OCI-LY1 (cell line): Measurements from ENCODE around the gene PASD1.

Experiments
- EZH2 ChIP-seq: fragments of 200-600 bp; sonication (generic), shearing (Covaris generic); IDR thresholded peaks from 2 replicates; pipeline ENCODE4 v1.8.0; 2017; ENCODE audit warnings: borderline replicate concordance, mixed run types, mild to moderate bottlenecking, antibody characterized with exemption, low read length, moderate library complexity, mixed read lengths
- TF ChIP-seq, protein P1 (sequence below): fragments of 200-600 bp; sonication (generic), shearing (Covaris generic); IDR thresholded peaks from 2 replicates; pipeline ENCODE4 v1.5.1; 2017; ENCODE audit warnings: mild to moderate bottlenecking, antibody characterized with exemption, low read length, moderate library complexity, mixed read lengths

DNA sequence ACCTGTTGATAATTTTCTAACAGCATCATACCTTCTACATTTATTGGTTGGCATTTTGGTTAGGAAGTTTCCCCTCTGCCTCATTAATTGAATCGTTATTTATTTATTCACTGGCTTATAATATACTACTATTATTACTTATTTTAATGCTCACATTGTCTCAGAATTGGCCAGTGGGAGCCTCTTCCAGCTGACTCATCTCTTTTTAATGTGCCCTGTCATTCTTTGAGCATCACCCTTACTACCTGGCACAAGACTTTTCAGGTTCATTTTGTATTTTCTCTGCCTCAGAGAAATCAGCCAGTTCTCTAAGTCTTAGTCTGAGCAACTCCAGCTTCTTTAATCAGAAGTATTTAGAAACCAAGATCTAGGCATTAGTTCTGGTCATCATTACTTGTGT is 71.5 kb downstream of the PASD1 start:
- TF ChIP-seq, protein P1, sequence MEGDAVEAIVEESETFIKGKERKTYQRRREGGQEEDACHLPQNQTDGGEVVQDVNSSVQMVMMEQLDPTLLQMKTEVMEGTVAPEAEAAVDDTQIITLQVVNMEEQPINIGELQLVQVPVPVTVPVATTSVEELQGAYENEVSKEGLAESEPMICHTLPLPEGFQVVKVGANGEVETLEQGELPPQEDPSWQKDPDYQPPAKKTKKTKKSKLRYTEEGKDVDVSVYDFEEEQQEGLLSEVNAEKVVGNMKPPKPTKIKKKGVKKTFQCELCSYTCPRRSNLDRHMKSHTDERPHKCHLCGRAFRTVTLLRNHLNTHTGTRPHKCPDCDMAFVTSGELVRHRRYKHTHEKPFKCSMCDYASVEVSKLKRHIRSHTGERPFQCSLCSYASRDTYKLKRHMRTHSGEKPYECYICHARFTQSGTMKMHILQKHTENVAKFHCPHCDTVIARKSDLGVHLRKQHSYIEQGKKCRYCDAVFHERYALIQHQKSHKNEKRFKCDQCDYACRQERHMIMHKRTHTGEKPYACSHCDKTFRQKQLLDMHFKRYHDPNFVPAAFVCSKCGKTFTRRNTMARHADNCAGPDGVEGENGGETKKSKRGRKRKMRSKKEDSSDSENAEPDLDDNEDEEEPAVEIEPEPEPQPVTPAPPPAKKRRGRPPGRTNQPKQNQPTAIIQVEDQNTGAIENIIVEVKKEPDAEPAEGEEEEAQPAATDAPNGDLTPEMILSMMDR, result no peak
- TF ChIP-seq EZH2, result no peak
